SK-N-SH (cell line): Measurements from ENCODE around the gene ID2. TPM values are rescaled to one million over a fixed set of nuclear protein-coding genes. Genes with fewer than 3 reads are reported as not detected.

Source experiments
- CTCF ChIA-PET: fragments of 300-600, 350-600 bp; formaldehyde crosslinking; extraction: SDS; loops from one replicate; lab custom pipeline; 2021; lab: Yijun Ruan, JAX
- POLR2A ChIA-PET: fragments of 350-600 bp; sonication (Branson Sonifier 250); formaldehyde crosslinking; extraction: SDS; loops from one replicate; lab custom pipeline; 2020; ENCODE audit warnings: antibody characterized with exemption, inconsistent platforms; lab: Yijun Ruan, JAX
- DNase-seq: peaks from one replicate; pipeline ENCODE4 v3.0.0; 2012
- H2AFZ ChIP-seq: fragments of 200-600 bp; sonication (generic); 2 replicates; pipeline ENCODE4 v1.8.1; 2016; ENCODE audit warnings: antibody characterized with exemption, mild to moderate bottlenecking, low read depth
- H3F3A ChIP-seq: fragments of 200-600 bp; sonication (generic); replicated peaks from 2 replicates; pipeline ENCODE3; 2016; ENCODE audit warnings: antibody characterized with exemption, mild to moderate bottlenecking; ENCODE audit not compliant: insufficient read depth
- H3K27ac ChIP-seq, 2 experiments: fragments of 200-500 bp in 1 of 2; fragments of 200-600 bp in 1 of 2; sonication (Bioruptor generic) in 1 of 2; sonication (generic), shearing (Covaris generic) in 1 of 2; 2 replicates each; pipeline versions ENCODE4 v1.5.1 to v1.6.1; 2014 to 2016; ENCODE audit warnings: low read depth in 2 of 2, inconsistent platforms in 1 of 2, low read length in 1 of 2, mild to moderate bottlenecking in 1 of 2, mixed read lengths in 1 of 2
- H3K27me3 ChIP-seq: fragments of 200-600 bp; sonication (generic), shearing (Covaris generic); 2 replicates; pipeline ENCODE4 v1.6.1; 2016; ENCODE audit warnings: mixed run types; ENCODE audit not compliant: insufficient read depth
- H3K36me3 ChIP-seq, 2 experiments: fragments of 200-500 bp in 1 of 2; fragments of 200-600 bp in 1 of 2; sonication (Bioruptor generic) in 1 of 2; sonication (generic) in 1 of 2; replicated peaks in 1 of 2; 2 replicates each; pipeline versions ENCODE3 to v1.5.1; 2014 to 2016; ENCODE audit warnings: low read length in 1 of 2, mild to moderate bottlenecking in 1 of 2; ENCODE audit not compliant: insufficient read depth in 2 of 2, control insufficient read depth in 1 of 2
- H3K4me1 ChIP-seq, 2 experiments: fragments of 200-500 bp in 1 of 2; fragments of 200-600 bp in 1 of 2; sonication (Bioruptor generic) in 1 of 2; sonication (generic), shearing (Covaris generic) in 1 of 2; 2 replicates each; pipeline versions ENCODE4 v1.5.1 to v1.6.1; 2014 to 2016; ENCODE audit warnings: low read depth in 1 of 2, low read length in 1 of 2, mixed run types in 1 of 2; ENCODE audit not compliant: insufficient read depth in 2 of 2, control insufficient read depth in 1 of 2
- H3K4me2 ChIP-seq: fragments of 200-600 bp; sonication (generic), shearing (Covaris generic); 2 replicates; pipeline ENCODE4 v1.6.1; 2017; ENCODE audit warnings: mixed run types
- H3K4me3 ChIP-seq, 2 experiments: fragments of 200-500 bp in 1 of 2; fragments of 200-600 bp in 1 of 2; sonication (Bioruptor generic) in 1 of 2; sonication (generic), shearing (Covaris generic) in 1 of 2; 2 replicates each; pipeline versions ENCODE4 v1.5.1 to v1.8.1; 2014 to 2016; ENCODE audit warnings: low read depth in 2 of 2, inconsistent platforms in 1 of 2, low read length in 1 of 2, mild to moderate bottlenecking in 1 of 2, mixed read lengths in 1 of 2, moderate library complexity in 1 of 2
- H3K79me2 ChIP-seq: fragments of 200-600 bp; sonication (generic); 2 replicates; pipeline ENCODE4 v1.8.1; 2017; ENCODE audit warnings: mild to moderate bottlenecking; ENCODE audit not compliant: insufficient read depth
- H3K9ac ChIP-seq: fragments of 200-600 bp; sonication (generic); 2 replicates; pipeline ENCODE4 v1.6.1; 2017; ENCODE audit warnings: mixed run types
- H3K9me2 ChIP-seq: fragments of 200-600 bp; sonication (generic); 2 replicates; pipeline ENCODE4 v1.6.1; 2017; ENCODE audit warnings: mixed run types
- H3K9me3 ChIP-seq: fragments of 200-600 bp; sonication (generic); 2 replicates; pipeline ENCODE4 v1.6.1; 2017; ENCODE audit warnings: mixed run types, mild to moderate bottlenecking, moderate library complexity
- H4K20me1 ChIP-seq: fragments of 200-600 bp; sonication (generic); 2 replicates; pipeline ENCODE4 v1.6.1; 2017; ENCODE audit warnings: mild to moderate bottlenecking, mixed run types; ENCODE audit not compliant: insufficient read depth
- CHD2 ChIP-seq: fragments of 150-350 bp; IDR thresholded peaks from 2 replicates; pipeline ENCODE4 v1.6.1; 2018; ENCODE audit warnings: low read length; ENCODE audit not compliant: partially characterized antibody
- FOSL2 ChIP-seq: IDR thresholded peaks from 2 replicates; pipeline ENCODE4 v1.4.0; 2012; ENCODE audit warnings: low read depth, mild to moderate bottlenecking, moderate library complexity, borderline replicate concordance
- GABPA ChIP-seq: IDR thresholded peaks from 2 replicates; pipeline ENCODE4 v1.4.0; 2012; ENCODE audit warnings: low read depth, mild to moderate bottlenecking
- GATA2 ChIP-seq: sonication (generic); formaldehyde crosslinking; IDR thresholded peaks from 2 replicates; pipeline ENCODE4 v1.5.0; 2020; ENCODE audit warnings: mild to moderate bottlenecking, missing genetic modification reagents
- NRF1 ChIP-seq: IDR thresholded peaks from 2 replicates; pipeline ENCODE4 v1.6.1; 2012; ENCODE audit warnings: low read depth, mild to moderate bottlenecking, low read length
- POLR2AphosphoS5 ChIP-seq: IDR thresholded peaks from 2 replicates; pipeline ENCODE4 v1.6.1; 2012; ENCODE audit warnings: low read depth, low read length
- RAD21 ChIP-seq: IDR thresholded peaks from 2 replicates; pipeline ENCODE4 v1.6.1; 2012; ENCODE audit warnings: mild to moderate bottlenecking, low read length
- RCOR1 ChIP-seq: fragments of 150-350 bp; IDR thresholded peaks from 2 replicates; pipeline ENCODE4 v1.6.1; 2017; ENCODE audit warnings: antibody characterized with exemption, low read length
- RXRA ChIP-seq: IDR thresholded peaks from 2 replicates; pipeline ENCODE4 v1.4.0; 2012; ENCODE audit warnings: low read depth, mild to moderate bottlenecking, borderline replicate concordance
- SIN3A ChIP-seq: IDR thresholded peaks from 2 replicates; pipeline ENCODE4 v1.6.1; 2012; ENCODE audit warnings: low read depth, mild to moderate bottlenecking, low read length, moderate library complexity, borderline replicate concordance
- SMC3 ChIP-seq: IDR thresholded peaks from 2 replicates; pipeline ENCODE4 v1.6.1; 2012; ENCODE audit warnings: low read depth, low read length, improper control_type of control experiment
- TAF1 ChIP-seq: IDR thresholded peaks from 2 replicates; pipeline ENCODE4 v1.6.1; 2012; ENCODE audit warnings: low read depth, mild to moderate bottlenecking, low read length, moderate library complexity, borderline replicate concordance
- TEAD4 ChIP-seq: IDR thresholded peaks from 2 replicates; pipeline ENCODE4 v1.4.0; 2012; ENCODE audit warnings: mild to moderate bottlenecking, borderline replicate concordance; ENCODE audit not compliant: insufficient read depth
- WGBS: methylation state at CpG from one replicate; pipeline ENCODE4 v1.1.6; 2017; ENCODE audit warnings: low lambda C conversion rate; 5-methylcytosine and 5-hydroxymethylcytosine counted together
- polyA plus RNA-seq, 3 experiments: library from polyadenylated mRNA; depleted of rRNA; stranded (reverse); fragments of >200 nt; gene quantifications; 2 replicates each; pipeline ENCODE4 v1.2.3, GENCODE V29; 2012
- TF ChIP-seq, protein P1 (sequence below): IDR thresholded peaks from 2 replicates; pipeline ENCODE4 v1.4.0; 2012; ENCODE audit warnings: low read depth
- TF ChIP-seq, protein P2 (sequence below): fragments of 150-350 bp; IDR thresholded peaks from 2 replicates; pipeline ENCODE4 v1.6.1; 2016; ENCODE audit warnings: mild to moderate bottlenecking, low read depth, low read length
- TF ChIP-seq, protein P3 (sequence below): fragments of 200-600 bp; sonication (generic); IDR thresholded peaks from 2 replicates; pipeline ENCODE4 v1.6.1; 2017; ENCODE audit warnings: antibody characterized with exemption, mild to moderate bottlenecking, moderate library complexity
- TF ChIP-seq, protein P4 (sequence below): IDR thresholded peaks from 2 replicates; pipeline ENCODE4 v1.4.0; 2012; ENCODE audit warnings: low read depth, borderline replicate concordance
- TF ChIP-seq, protein P5 (sequence below): fragments of 150-350 bp; IDR thresholded peaks from 2 replicates; pipeline ENCODE4 v1.6.1; 2017; ENCODE audit warnings: antibody characterized with exemption, low read length, low read depth, borderline replicate concordance

The ID2 gene
- polyA plus RNA-seq, 1 of the 3 experiments (the other 2 are of a cell fraction), result 459 TPM

DNA sequence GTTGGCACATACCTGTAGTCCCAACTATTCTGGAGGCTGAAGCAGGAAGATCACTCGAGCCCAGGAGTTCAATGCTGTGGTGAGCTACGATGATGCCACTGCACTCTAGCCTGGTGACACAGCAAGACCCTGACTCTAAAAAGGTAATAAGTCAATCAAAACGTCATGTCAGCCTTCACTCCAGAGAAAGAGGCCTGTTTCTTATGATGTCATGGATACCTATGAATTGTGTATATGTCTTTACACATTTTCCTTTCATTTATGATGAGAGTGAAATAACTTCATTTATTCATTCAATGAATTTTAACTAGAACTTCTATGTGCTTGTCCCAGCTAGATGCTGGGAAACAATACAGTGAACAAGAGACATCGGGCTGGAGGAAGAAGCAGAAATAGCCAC, 25.0 kb upstream of the ID2 start:
- CTCF ChIA-PET, result interaction anchor here (1.0 kb wide), 1 partner anchor 22 kb away, joined by 3 read pairs; no protein-coding TSS in a partner anchor
- POLR2A ChIA-PET, result no interaction called here
- no peak overlapping the region for H3K4me2 ChIP-seq

More for the DNA sequence above, 25.0 kb upstream of the ID2 start:
- WGBS, result 76% methylated on average over 4 of the region's 4 CpGs
- Histone ChIP-seq H3F3A (no peaks in the 10 kb centered on the region), H4K20me1 (no peaks in the 10 kb centered on the region), H3K27me3 (no peaks in the 10 kb centered on the region), H3K27ac (no peak overlapping the region), H3K79me2 (no peaks in the 10 kb centered on the region), H3K4me3 (no peak overlapping the region), H3K9me2 (no peaks in the 10 kb centered on the region), H3K9ac (no peak overlapping the region), H3K9me3 (no peaks in the 10 kb centered on the region), H3K4me1 (peaks cover 2 to 17% of the 10 kb centered on the region in 2 experiments; a peak in 1 of 4 replicates), H2AFZ (no peak overlapping the region), H3K36me3 (no peaks in the 10 kb centered on the region)
- TF ChIP-seq, protein P1, sequence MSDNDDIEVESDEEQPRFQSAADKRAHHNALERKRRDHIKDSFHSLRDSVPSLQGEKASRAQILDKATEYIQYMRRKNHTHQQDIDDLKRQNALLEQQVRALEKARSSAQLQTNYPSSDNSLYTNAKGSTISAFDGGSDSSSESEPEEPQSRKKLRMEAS, result no peak
- TF ChIP-seq POLR2AphosphoS5 (no peak), CHD2 (no peak), TAF1 (no peak), RXRA (no peak), RAD21 (no peak), RCOR1 (no peak), GABPA (no peak), SIN3A (no peak), SMC3 (no peak), TEAD4 (no peak), NRF1 (no peak), GATA2 (CRISPR knock-in tag) (no peak), FOSL2 (no peak)
- TF ChIP-seq, protein P2, sequence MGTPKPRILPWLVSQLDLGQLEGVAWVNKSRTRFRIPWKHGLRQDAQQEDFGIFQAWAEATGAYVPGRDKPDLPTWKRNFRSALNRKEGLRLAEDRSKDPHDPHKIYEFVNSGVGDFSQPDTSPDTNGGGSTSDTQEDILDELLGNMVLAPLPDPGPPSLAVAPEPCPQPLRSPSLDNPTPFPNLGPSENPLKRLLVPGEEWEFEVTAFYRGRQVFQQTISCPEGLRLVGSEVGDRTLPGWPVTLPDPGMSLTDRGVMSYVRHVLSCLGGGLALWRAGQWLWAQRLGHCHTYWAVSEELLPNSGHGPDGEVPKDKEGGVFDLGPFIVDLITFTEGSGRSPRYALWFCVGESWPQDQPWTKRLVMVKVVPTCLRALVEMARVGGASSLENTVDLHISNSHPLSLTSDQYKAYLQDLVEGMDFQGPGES, result no peak
- TF ChIP-seq, protein P3, sequence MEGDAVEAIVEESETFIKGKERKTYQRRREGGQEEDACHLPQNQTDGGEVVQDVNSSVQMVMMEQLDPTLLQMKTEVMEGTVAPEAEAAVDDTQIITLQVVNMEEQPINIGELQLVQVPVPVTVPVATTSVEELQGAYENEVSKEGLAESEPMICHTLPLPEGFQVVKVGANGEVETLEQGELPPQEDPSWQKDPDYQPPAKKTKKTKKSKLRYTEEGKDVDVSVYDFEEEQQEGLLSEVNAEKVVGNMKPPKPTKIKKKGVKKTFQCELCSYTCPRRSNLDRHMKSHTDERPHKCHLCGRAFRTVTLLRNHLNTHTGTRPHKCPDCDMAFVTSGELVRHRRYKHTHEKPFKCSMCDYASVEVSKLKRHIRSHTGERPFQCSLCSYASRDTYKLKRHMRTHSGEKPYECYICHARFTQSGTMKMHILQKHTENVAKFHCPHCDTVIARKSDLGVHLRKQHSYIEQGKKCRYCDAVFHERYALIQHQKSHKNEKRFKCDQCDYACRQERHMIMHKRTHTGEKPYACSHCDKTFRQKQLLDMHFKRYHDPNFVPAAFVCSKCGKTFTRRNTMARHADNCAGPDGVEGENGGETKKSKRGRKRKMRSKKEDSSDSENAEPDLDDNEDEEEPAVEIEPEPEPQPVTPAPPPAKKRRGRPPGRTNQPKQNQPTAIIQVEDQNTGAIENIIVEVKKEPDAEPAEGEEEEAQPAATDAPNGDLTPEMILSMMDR, result no peak
- TF ChIP-seq, protein P4, sequence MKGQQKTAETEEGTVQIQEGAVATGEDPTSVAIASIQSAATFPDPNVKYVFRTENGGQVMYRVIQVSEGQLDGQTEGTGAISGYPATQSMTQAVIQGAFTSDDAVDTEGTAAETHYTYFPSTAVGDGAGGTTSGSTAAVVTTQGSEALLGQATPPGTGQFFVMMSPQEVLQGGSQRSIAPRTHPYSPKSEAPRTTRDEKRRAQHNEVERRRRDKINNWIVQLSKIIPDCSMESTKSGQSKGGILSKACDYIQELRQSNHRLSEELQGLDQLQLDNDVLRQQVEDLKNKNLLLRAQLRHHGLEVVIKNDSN, result no peak
- TF ChIP-seq, protein P5, sequence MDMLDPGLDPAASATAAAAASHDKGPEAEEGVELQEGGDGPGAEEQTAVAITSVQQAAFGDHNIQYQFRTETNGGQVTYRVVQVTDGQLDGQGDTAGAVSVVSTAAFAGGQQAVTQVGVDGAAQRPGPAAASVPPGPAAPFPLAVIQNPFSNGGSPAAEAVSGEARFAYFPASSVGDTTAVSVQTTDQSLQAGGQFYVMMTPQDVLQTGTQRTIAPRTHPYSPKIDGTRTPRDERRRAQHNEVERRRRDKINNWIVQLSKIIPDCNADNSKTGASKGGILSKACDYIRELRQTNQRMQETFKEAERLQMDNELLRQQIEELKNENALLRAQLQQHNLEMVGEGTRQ, result no peak
- no peak for DNase-seq
